ENCODE data around the gene CSTPP1. TPM values are rescaled to one million over a fixed set of nuclear protein-coding genes. Genes with fewer than 3 reads are reported as not detected.

CSTPP1 gene
- total RNA-seq, 1 donor from 2014 or later, result 32.8 TPM

GRCh38 chr11:47171061-47171838 lies 234.7 kb downstream of the CSTPP1 start:
- peaks cover 27% of the 10 kb centered on the region for H3K4me1 ChIP-seq
- peaks cover 91% of the 10 kb centered on the region for H3K36me3 ChIP-seq
- ATAC-seq (no peak), DNase-seq (no peak)
- H3K27me3 ChIP-seq (ENCODE audit: low read depth), result no peaks in the 10 kb centered on the region
- no peak overlapping the region for H3K4me3 ChIP-seq
- intact Hi-C loops (cut with DNase I), result no loop called here
- no peak overlapping the region for H3K27ac ChIP-seq
- H3K9me3 ChIP-seq, result no peaks in the 10 kb centered on the region
- no peak for TF ChIP-seq CTCF (IDR thresholded peaks at IDR 0.05)

GRCh38 chr11:47171856-47172255 lies 235.3 kb downstream of the CSTPP1 start:
- Histone ChIP-seq H3K4me1 (peaks cover 27% of the 10 kb centered on the region), H3K36me3 (peaks cover 85% of the 10 kb centered on the region), H3K4me3 (no peak overlapping the region), H3K27me3 (ENCODE audit: low read depth) (no peaks in the 10 kb centered on the region), H3K9me3 (no peaks in the 10 kb centered on the region), H3K27ac (no peak overlapping the region)
- DNase-seq (no peak), ATAC-seq (no peak)
- intact Hi-C loops (cut with DNase I), result no loop called here
- no peak for TF ChIP-seq CTCF (IDR thresholded peaks at IDR 0.05)

- Histone ChIP-seq H3K9me3 (no peaks in the 10 kb centered on the region), H3K4me3 (no peak overlapping the region), H3K27ac (no peak overlapping the region), H3K4me1 (peaks cover 33% of the 10 kb centered on the region), H3K27me3 (ENCODE audit: low read depth) (no peaks in the 10 kb centered on the region), H3K36me3 (peaks cover 75% of the 10 kb centered on the region)
- intact Hi-C loops (cut with DNase I), result no loop called here
- DNase-seq, result no peak
- no peak for ATAC-seq
- TF ChIP-seq CTCF (IDR thresholded peaks at IDR 0.05), result no peak
Measured at GRCh38 chr11:47172740-47173336, 236.3 kb downstream of the CSTPP1 start.

- Histone ChIP-seq H3K36me3 (peaks cover 49% of the 10 kb centered on the region), H3K27me3 (ENCODE audit: low read depth) (no peaks in the 10 kb centered on the region), H3K9me3 (no peaks in the 10 kb centered on the region), H3K27ac (peak overlapping the region; percentile 98), H3K4me1 (peaks cover 39% of the 10 kb centered on the region), H3K4me3 (peak overlapping the region; percentile 100)
- no peak for TF ChIP-seq CTCF (IDR thresholded peaks at IDR 0.05)
- intact Hi-C loops (cut with DNase I), result no loop called here
- ATAC-seq (no peak), DNase-seq (no peak)
Measured at GRCh38 chr11:47175746-47176327, 239.3 kb downstream of the CSTPP1 start.

- intact Hi-C loops (cut with DNase I), result no loop called here
- H3K4me3 ChIP-seq, result peak within 1 kb of the TSS; percentile 100
- peaks cover 41% of the 10 kb centered on the region for H3K36me3 ChIP-seq
- H3K27ac ChIP-seq, result peak within 1 kb of the TSS; percentile 98
- H3K27me3 ChIP-seq (ENCODE audit: low read depth), result no peaks in the 10 kb centered on the region
- H3K4me1 ChIP-seq, result peaks cover 39% of the 10 kb centered on the region
- peak; percentile 97 to 98 for ATAC-seq
- TF ChIP-seq CTCF (IDR thresholded peaks at IDR 0.05), result no peak
- no peaks in the 10 kb centered on the region for H3K9me3 ChIP-seq
- peak; percentile 98 for DNase-seq
Measured at GRCh38 chr11:47176328-47177228, 240.0 kb downstream of the CSTPP1 start, which contains the start of gene ARFGAP2. TSS of gene ARFGAP2 (minus strand) at chr11:47176879. CDS start at chr11:47176853, 26 bp downstream.

Data from lower lobe of right lung (tissue), 2 donors.